Suprapubic skin (tissue), 3 donors: ENCODE results near the gene ACP3.

Experiments
- CTCF ChIP-seq, 2 donors: fragments of 200-600 bp in 1 of 2; fragments of 450-650 bp in 1 of 2; sonication (generic) in 1 of 2; IDR thresholded peaks; one replicate each; pipeline ENCODE4 v1.5.1; 2016 to 2019; ENCODE audit warnings: antibody characterized with exemption in 2 of 2, mild to moderate bottlenecking in 1 of 2, moderate library complexity in 1 of 2
- POLR2A ChIP-seq, 2 donors: fragments of 450-650 bp; IDR thresholded peaks; one replicate each; pipeline ENCODE4 v1.6.1; 2017; ENCODE audit warnings: antibody characterized with exemption in 2 of 2, mild to moderate bottlenecking in 2 of 2, moderate library complexity in 2 of 2

GRCh38 chr3:132279030-132279429 lies 38.2 kb upstream of the ACP3 start:
- TF ChIP-seq CTCF (IDR thresholded peaks at IDR 0.05) (no peak), POLR2A (IDR thresholded peaks at IDR 0.05) (no peak)
